Caco-2 (cell line): ENCODE data around the gene NOTCH1. TPM values are rescaled to one million over a fixed set of nuclear protein-coding genes. Genes with fewer than 3 reads are reported as not detected.
"Not testable (repeated sequence)": the region's sequence is repeated elsewhere in the genome, so short reads cannot be mapped to it uniquely, and the experiment has no call there.

Source experiments
- BruUV-seq: library from RNA; stranded (reverse); fragments of 400-500 nt; replicated peaks from 2 replicates; lab custom pipeline; 2021; lab: Mats Ljungman, UMichigan
- CTCF ChIA-PET: fragments of 300-600 bp; sonication (Branson Sonifier 250); formaldehyde crosslinking; loops from one replicate; lab custom pipeline; 2022; ENCODE audit warnings: antibody characterized with exemption; lab: Charles Lee
- POLR2A ChIA-PET: fragments of 300-600 bp; sonication (Branson Sonifier 250); formaldehyde crosslinking; loops from one replicate; lab custom pipeline; 2022; ENCODE audit warnings: antibody characterized with exemption; lab: Charles Lee
- DNase-seq, 2 experiments: peaks; one replicate each; pipeline versions ENCODE4 v3.0.0 to v3.0.0-alpha.2; 2020 to 2022
- H3K27me3 ChIP-seq: replicated peaks from 2 replicates; pipeline ENCODE4 v1.6.0; 2011; ENCODE audit warnings: low read length; ENCODE audit not compliant: control insufficient read depth, insufficient read depth
- H3K36me3 ChIP-seq: 2 replicates; pipeline ENCODE4 v1.5.1; 2011; ENCODE audit warnings: low read length; ENCODE audit not compliant: control insufficient read depth, insufficient read depth
- H3K4me1 ChIP-seq: fragments of 250-450 bp; sonication (Bioruptor Pico); 2 replicates; pipeline ENCODE4 v1.5.1; 2020; ENCODE audit warnings: mild to moderate bottlenecking
- H3K4me3 ChIP-seq: 2 replicates; pipeline ENCODE4 v1.5.1; 2011; ENCODE audit warnings: low read depth, mild to moderate bottlenecking, control low read depth, low read length
- H3K9me3 ChIP-seq: fragments of 250-450 bp; sonication (Bioruptor Pico); 2 replicates; pipeline ENCODE4 v1.5.1; 2020; ENCODE audit warnings: mild to moderate bottlenecking, moderate library complexity
- H3K27ac Mint-ChIP-seq: one replicate; pipeline ENCODE4 v1.8.0; 2022; ENCODE audit warnings: mixed read lengths; ENCODE audit not compliant: unreplicated experiment
- H3K27me3 Mint-ChIP-seq: one replicate; pipeline ENCODE4 v1.8.0; 2022; ENCODE audit warnings: mixed read lengths; ENCODE audit not compliant: insufficient read depth, unreplicated experiment
- H3K36me3 Mint-ChIP-seq: one replicate; pipeline ENCODE4 v1.8.0; 2022; ENCODE audit warnings: mild to moderate bottlenecking, mixed read lengths; ENCODE audit not compliant: insufficient read depth, unreplicated experiment
- H3K4me1 Mint-ChIP-seq: one replicate; pipeline ENCODE4 v1.8.0; 2022; ENCODE audit warnings: low read depth, mixed read lengths; ENCODE audit not compliant: unreplicated experiment
- H3K4me3 Mint-ChIP-seq: one replicate; pipeline ENCODE4 v1.8.0; 2022; ENCODE audit warnings: mild to moderate bottlenecking, moderate library complexity, mixed read lengths; ENCODE audit not compliant: unreplicated experiment
- H3K9me3 Mint-ChIP-seq: one replicate; pipeline ENCODE4 v1.8.0; 2022; ENCODE audit warnings: mixed read lengths; ENCODE audit not compliant: unreplicated experiment
- CTCF ChIP-seq, 2 experiments: fragments of 200-600 bp in 1 of 2; IDR thresholded peaks; 1 replicate in 1 of 2; 2 replicates in 1 of 2; pipeline versions ENCODE4 v1.5.1 to v1.8.0; 2011 to 2022; ENCODE audit warnings: antibody characterized with exemption in 1 of 2, control low read depth in 1 of 2, inconsistent platforms in 1 of 2, low read depth in 1 of 2, low read length in 1 of 2, mild to moderate bottlenecking in 1 of 2, moderate library complexity in 1 of 2; ENCODE audit not compliant: insufficient read depth in 1 of 2, severe bottlenecking in 1 of 2, unreplicated experiment in 1 of 2
- intact Hi-C: fragments of 100-400 bp; cut with micrococcal nuclease; formaldehyde crosslinking; loops from one replicate; pipeline ENCODE4 v1.10.0; 2022; ENCODE audit not compliant: unreplicated experiment
- total RNA-seq: library from RNA; stranded (reverse); gene quantifications from 2 replicates; pipeline ENCODE4 v1.2.3, GENCODE V29; 2022

NOTCH1 gene
- total RNA-seq, 1 experiment from 2014 or later, result 6.3 TPM

- no TSS peak for BruUV-seq
- intact Hi-C loops, result no loop called here
These were observed 30.4 kb upstream of the NOTCH1 start for GRCh38 chr9:136576269-136576626.

GRCh38 chr9:136575626-136576268 lies 29.9 kb upstream of the NOTCH1 start:
- no peaks in the 10 kb centered on the region for H3K27me3 Mint-ChIP-seq
- TF ChIP-seq CTCF (IDR thresholded peaks at IDR 0.05; ENCODE audit: insufficient read depth in 1 of 2, low read depth in 1 of 2, low read length in 1 of 2, severe bottlenecking in 1 of 2, unreplicated experiment in 1 of 2), result no peak
- ChIA-PET POLR2A (no interaction called here), CTCF (no interaction called here)
- no peak for DNase-seq
- intact Hi-C loops, result no loop called here
- H3K9me3 Mint-ChIP-seq, result no peaks in the 10 kb centered on the region
- no peak overlapping the region for H3K27ac Mint-ChIP-seq
- Histone ChIP-seq H3K36me3 (no peaks in the 10 kb centered on the region), H3K27me3 (no peaks in the 10 kb centered on the region), H3K9me3 (no peaks in the 10 kb centered on the region), H3K4me1 (peaks cover 33% of the 10 kb centered on the region), H3K4me3 (no peak overlapping the region)
- no TSS peak for BruUV-seq
- H3K4me3 Mint-ChIP-seq, result no peak overlapping the region
- H3K36me3 Mint-ChIP-seq, result no peaks in the 10 kb centered on the region
- peaks cover 22% of the 10 kb centered on the region for H3K4me1 Mint-ChIP-seq

More at GRCh38 chr9:136576269-136576626, 30.4 kb upstream of the NOTCH1 start:
- H3K27me3 Mint-ChIP-seq, result no peaks in the 10 kb centered on the region
- TF ChIP-seq CTCF (IDR thresholded peaks at IDR 0.05; ENCODE audit: insufficient read depth in 1 of 2, low read depth in 1 of 2, low read length in 1 of 2, severe bottlenecking in 1 of 2, unreplicated experiment in 1 of 2), result no peak
- no peak overlapping the region for H3K4me3 ChIP-seq
- peaks cover 28% of the 10 kb centered on the region for H3K4me1 ChIP-seq
- no peak for DNase-seq
- H3K27ac Mint-ChIP-seq, result no peak overlapping the region
- ChIA-PET CTCF (no interaction called here), POLR2A (no interaction called here)
- H3K4me3 Mint-ChIP-seq, result no peak overlapping the region
- no peaks in the 10 kb centered on the region for H3K9me3 ChIP-seq
- H3K36me3 ChIP-seq, result no peaks in the 10 kb centered on the region
- no peaks in the 10 kb centered on the region for H3K36me3 Mint-ChIP-seq
- H3K4me1 Mint-ChIP-seq, result peaks cover 22% of the 10 kb centered on the region
- no peaks in the 10 kb centered on the region for H3K27me3 ChIP-seq
- no peaks in the 10 kb centered on the region for H3K9me3 Mint-ChIP-seq

GRCh38 chr9:136574606-136575005 lies 28.8 kb upstream of the NOTCH1 start:
- DNase-seq, result not testable (repeated sequence)

More at GRCh38 chr9:136574606-136575005, 28.8 kb upstream of the NOTCH1 start:
- POLR2A ChIA-PET, CTCF ChIA-PET, H3K27me3 ChIP-seq, H3K4me3 Mint-ChIP-seq, H3K27me3 Mint-ChIP-seq, H3K36me3 ChIP-seq, H3K36me3 Mint-ChIP-seq, H3K27ac Mint-ChIP-seq, H3K9me3 Mint-ChIP-seq, intact Hi-C loops, BruUV-seq, H3K9me3 ChIP-seq, H3K4me3 ChIP-seq: not testable (repeated sequence)
- peaks cover 22% of the 10 kb centered on the region for H3K4me1 Mint-ChIP-seq
- peaks cover 44% of the 10 kb centered on the region for H3K4me1 ChIP-seq
